GM23338 (cell line): ENCODE results near the gene HCFC1. TPM values are rescaled to one million over a fixed set of nuclear protein-coding genes. Genes with fewer than 3 reads are reported as not detected.

Source experiments
- ATAC-seq: fragments of 200-7000 bp; cut with Tn5 transposase; 3 replicates; pipeline ENCODE4 v1.9.1; 2020
- DNase-seq: peaks from one replicate; pipeline ENCODE4 v3.0.0-alpha.2; 2015; ENCODE audit warnings: low spot score
- H2AFZ ChIP-seq: fragments of 200-600 bp; sonication (generic); 2 replicates; pipeline ENCODE4 v1.8.0; 2016; ENCODE audit warnings: antibody characterized with exemption, mild to moderate bottlenecking, moderate library complexity
- H3F3A ChIP-seq: fragments of 200-600 bp; sonication (generic); replicated peaks from 2 replicates; pipeline ENCODE4 v1.8.0; 2017; ENCODE audit warnings: antibody characterized with exemption, mixed run types, low read depth
- H3K27ac ChIP-seq: fragments of 200-600 bp; sonication (generic); 2 replicates; pipeline ENCODE4 v1.6.1; 2016; ENCODE audit warnings: low read depth
- H3K27me3 ChIP-seq: fragments of 200-600 bp; sonication (generic); 2 replicates; pipeline ENCODE4 v1.8.0; 2016; ENCODE audit warnings: mild to moderate bottlenecking, mixed run types, moderate library complexity; ENCODE audit not compliant: insufficient read depth
- H3K36me3 ChIP-seq: fragments of 200-600 bp; sonication (generic); 2 replicates; pipeline ENCODE4 v1.8.0; 2016; ENCODE audit warnings: mild to moderate bottlenecking; ENCODE audit not compliant: insufficient read depth
- H3K4me1 ChIP-seq: fragments of 200-600 bp; sonication (generic); 2 replicates; pipeline ENCODE4 v1.8.0; 2016; ENCODE audit warnings: mild to moderate bottlenecking, moderate library complexity; ENCODE audit not compliant: insufficient read depth
- H3K4me2 ChIP-seq: fragments of 200-600 bp; sonication (generic); 2 replicates; pipeline ENCODE4 v1.7.1; 2017; ENCODE audit warnings: mixed run types
- H3K4me3 ChIP-seq: fragments of 200-600 bp; sonication (generic); 2 replicates; pipeline ENCODE4 v1.6.1; 2016; ENCODE audit warnings: mixed run types
- H3K79me2 ChIP-seq: fragments of 200-600 bp; sonication (generic); replicated peaks from 2 replicates; pipeline ENCODE4 v1.8.0; 2017; ENCODE audit warnings: mild to moderate bottlenecking; ENCODE audit not compliant: insufficient read depth
- H3K9me2 ChIP-seq: fragments of 200-600 bp; sonication (generic); 2 replicates; pipeline ENCODE4 v1.8.0; 2017; ENCODE audit not compliant: insufficient read depth
- H4K20me1 ChIP-seq: fragments of 200-600 bp; sonication (generic); replicated peaks from 2 replicates; pipeline ENCODE4 v1.8.0; 2017; ENCODE audit warnings: mild to moderate bottlenecking; ENCODE audit not compliant: insufficient read depth
- H3K27ac Mint-ChIP-seq: 2 replicates; pipeline ENCODE4 v1.8.0; 2020; ENCODE audit warnings: inconsistent platforms, mild to moderate bottlenecking, moderate library complexity, mixed read lengths
- H3K27me3 Mint-ChIP-seq: 3 replicates; pipeline ENCODE4 v1.8.0; 2022; ENCODE audit warnings: low read depth, mild to moderate bottlenecking, moderate library complexity, mixed read lengths, inconsistent platforms; ENCODE audit not compliant: insufficient read depth, poor library complexity
- H3K36me3 Mint-ChIP-seq: 3 replicates; pipeline ENCODE4 v1.8.0; 2021; ENCODE audit warnings: low read depth, mild to moderate bottlenecking, inconsistent platforms, moderate library complexity, mixed read lengths
- H3K4me1 Mint-ChIP-seq: 3 replicates; pipeline ENCODE4 v1.8.0; 2020; ENCODE audit warnings: mild to moderate bottlenecking, inconsistent platforms, mixed read lengths
- H3K4me3 Mint-ChIP-seq: 3 replicates; pipeline ENCODE4 v1.8.0; 2021; ENCODE audit warnings: moderate library complexity, mild to moderate bottlenecking, inconsistent platforms, mixed read lengths
- H3K9me3 Mint-ChIP-seq: 3 replicates; pipeline ENCODE4 v1.8.0; 2020; ENCODE audit warnings: moderate library complexity, mild to moderate bottlenecking, inconsistent platforms, mixed read lengths
- ETS1 ChIP-seq: IDR thresholded peaks from 2 replicates; pipeline ENCODE4 v1.6.1; 2016; ENCODE audit warnings: antibody characterized with exemption
- EZH2 ChIP-seq: fragments of 200-600 bp; sonication (generic); IDR thresholded peaks from one replicate; pipeline ENCODE4 v1.8.0; 2017; ENCODE audit warnings: antibody characterized with exemption, mild to moderate bottlenecking, low read depth; ENCODE audit not compliant: unreplicated experiment
- EZH2phosphoT487 ChIP-seq: fragments of 200-600 bp; sonication (generic); IDR thresholded peaks from one replicate; pipeline ENCODE4 v1.8.1; 2018; ENCODE audit warnings: antibody characterized with exemption; ENCODE audit not compliant: unreplicated experiment
- JUNB ChIP-seq: IDR thresholded peaks from one replicate; pipeline ENCODE4 v1.6.1; 2016; ENCODE audit warnings: antibody characterized with exemption; ENCODE audit not compliant: unreplicated experiment
- ZNF114 ChIP-seq: fragments of 250-450 bp; sonication (Bioruptor Pico); IDR thresholded peaks from 2 replicates; pipeline ENCODE4 v1.5.0; 2020; ENCODE audit warnings: mild to moderate bottlenecking, moderate library complexity
- ZNF331 ChIP-seq: fragments of 250-450 bp; sonication (Bioruptor Pico); IDR thresholded peaks from 2 replicates; pipeline ENCODE4 v1.5.0; 2020; ENCODE audit warnings: low read depth, mild to moderate bottlenecking, moderate library complexity
- ZNF462 ChIP-seq: fragments of 250-450 bp; sonication (Bioruptor Pico); IDR thresholded peaks from 2 replicates; pipeline ENCODE4 v1.5.0; 2020; ENCODE audit warnings: mild to moderate bottlenecking, moderate library complexity
- polyA plus RNA-seq: library from polyadenylated mRNA; unstranded; fragments of >200 nt; fragmentation: Nextera tagmentation; extraction: Ambion mirVana; gene quantifications from 2 replicates; pipeline ENCODE4 v1.2.1, GENCODE V29; 2016
- total RNA-seq: library from RNA; depleted of rRNA; stranded (reverse); fragments of >200 nt; shearing (Covaris generic); gene quantifications from 2 replicates; pipeline ENCODE4 v1.2.3, GENCODE V29; 2014

Gene HCFC1
- total and polyA plus RNA-seq, 2 experiments from 2014 or later, result 33.0 to 188 TPM

GRCh38 chrX:153961292-153961691 lies 10.3 kb downstream of the HCFC1 start:
- no peak for ATAC-seq
- Histone ChIP-seq H3K36me3 (no peaks in the 10 kb centered on the region), H3K79me2 (peaks cover 35% of the 10 kb centered on the region)

More at GRCh38 chrX:153961292-153961691, 10.3 kb downstream of the HCFC1 start:
- H3K27me3 ChIP-seq, result no peaks in the 10 kb centered on the region
- no peaks in the 10 kb centered on the region for H3F3A ChIP-seq
- H2AFZ ChIP-seq, result no peak overlapping the region
- Mint-ChIP-seq H3K4me3 (no peak overlapping the region), H3K9me3 (no peaks in the 10 kb centered on the region; the same call in 2 of the 3 replicates), H3K27me3 (peaks cover 12% of the 10 kb centered on the region), H3K36me3 (peaks cover 73% of the 10 kb centered on the region), H3K4me1 (peaks cover 2% of the 10 kb centered on the region; the same call in 2 of the 3 replicates), H3K27ac (no peak overlapping the region)
- no peaks in the 10 kb centered on the region for H3K9me2 ChIP-seq
- no peaks in the 10 kb centered on the region for H4K20me1 ChIP-seq
- TF ChIP-seq ZNF462 (CRISPR knock-in tag), result no peak
- no peak for TF ChIP-seq ETS1
- no peak for TF ChIP-seq EZH2phosphoT487
- TF ChIP-seq EZH2, result no peak
- TF ChIP-seq ZNF331 (CRISPR knock-in tag), result no peak
- no peak for TF ChIP-seq JUNB
- no peak for TF ChIP-seq ZNF114
- H3K4me1 ChIP-seq, result no peaks in the 10 kb centered on the region
- H3K27ac ChIP-seq, result no peak overlapping the region
- no peak overlapping the region for H3K4me3 ChIP-seq
- no peak overlapping the region for H3K4me2 ChIP-seq
- no peak for DNase-seq
